A673 (cell line): ENCODE results near the gene RNASEL. TPM values are rescaled to one million over a fixed set of nuclear protein-coding genes. Genes with fewer than 3 reads are reported as not detected.

Source experiments
- BruUV-seq: library from RNA; stranded (reverse); fragments of 400-500 nt; replicated peaks from 2 replicates; lab custom pipeline; 2021; lab: Mats Ljungman, UMichigan
- CTCF ChIA-PET: fragments of 300-600 bp; sonication (Branson Sonifier 250); formaldehyde crosslinking; loops from one replicate; lab custom pipeline; 2022; ENCODE audit warnings: antibody characterized with exemption; lab: Charles Lee
- POLR2A ChIA-PET: fragments of 300-600 bp; sonication (Branson Sonifier 250); formaldehyde crosslinking; loops from one replicate; lab custom pipeline; 2022; ENCODE audit warnings: antibody characterized with exemption; ENCODE audit not compliant: low non-redundant PET; lab: Charles Lee
- DNase-seq: peaks from one replicate; pipeline ENCODE4 v3.0.0-alpha.2; 2015; ENCODE audit warnings: low spot score
- H3K27ac ChIP-seq: fragments of 200-600 bp; sonication (generic); 2 replicates; pipeline ENCODE4 v1.5.1; 2016; ENCODE audit warnings: mixed run types, low read depth, mild to moderate bottlenecking, mixed read lengths, antibody characterized with exemption, low read length; ENCODE audit not compliant: poor library complexity, severe bottlenecking
- H3K27me3 ChIP-seq: fragments of 200-600 bp; sonication (generic); replicated peaks from 2 replicates; pipeline ENCODE4 v1.6.1; 2017; ENCODE audit warnings: mixed run types, low read depth, mild to moderate bottlenecking, mixed read lengths, antibody characterized with exemption, low read length; ENCODE audit not compliant: insufficient read depth, poor library complexity
- H3K36me3 ChIP-seq: fragments of 200-600 bp; sonication (generic); 2 replicates; pipeline ENCODE4 v1.6.1; 2016; ENCODE audit warnings: mixed run types, mild to moderate bottlenecking, mixed read lengths, antibody characterized with exemption, low read length; ENCODE audit not compliant: insufficient read depth, poor library complexity, severe bottlenecking
- H3K4me1 ChIP-seq: fragments of 200-600 bp; sonication (generic); 2 replicates; pipeline ENCODE4 v1.6.1; 2017; ENCODE audit warnings: mixed run types, mild to moderate bottlenecking, mixed read lengths, antibody characterized with exemption, low read length; ENCODE audit not compliant: insufficient read depth, poor library complexity, severe bottlenecking
- H3K4me3 ChIP-seq: fragments of 200-600 bp; sonication (generic); 2 replicates; pipeline ENCODE4 v1.5.1; 2016; ENCODE audit warnings: low read depth, mixed run types, mild to moderate bottlenecking, mixed read lengths, low read length; ENCODE audit not compliant: poor library complexity, severe bottlenecking
- H3K9me3 ChIP-seq: fragments of 200-600 bp; sonication (generic); 2 replicates; pipeline ENCODE4 v1.6.1; 2016; ENCODE audit warnings: mixed run types, low read depth, mild to moderate bottlenecking, mixed read lengths, antibody characterized with exemption, low read length; ENCODE audit not compliant: poor library complexity, severe bottlenecking
- EZH2 ChIP-seq: fragments of 200-600 bp; sonication (generic); IDR thresholded peaks from 2 replicates; pipeline ENCODE4 v1.6.1; 2017; ENCODE audit warnings: borderline replicate concordance, low read depth, mild to moderate bottlenecking, mixed read lengths, antibody characterized with exemption, low read length; ENCODE audit not compliant: poor library complexity, severe bottlenecking
- intact Hi-C: fragments of 100-400 bp; cut with micrococcal nuclease; formaldehyde crosslinking; loops from one replicate; pipeline ENCODE4 v1.10.0; 2022; ENCODE audit not compliant: unreplicated experiment
- total RNA-seq: library from RNA; stranded (reverse); gene quantifications from 2 replicates; pipeline ENCODE4 v1.2.3, GENCODE V29; 2021
- TF ChIP-seq, protein P1 (sequence below): fragments of 300-800, 200-600 bp; sonication (generic); conservative IDR thresholded peaks from 2 replicates; pipeline ENCODE4 v1.5.1; 2017; ENCODE audit warnings: low read depth, mild to moderate bottlenecking, antibody characterized with exemption, low read length, moderate library complexity, mixed read lengths

RNASEL gene
- total RNA-seq, 1 experiment from 2014 or later, result 3.2 TPM

GRCh38 chr1:182587093-182587492 lies 2.0 kb downstream of the RNASEL start:
- Histone ChIP-seq H3K27ac (no peak overlapping the region), H3K4me3 (no peak overlapping the region), H3K27me3 (no peaks in the 10 kb centered on the region), H3K4me1 (no peaks in the 10 kb centered on the region), H3K36me3 (no peaks in the 10 kb centered on the region), H3K9me3 (no peaks in the 10 kb centered on the region)
- DNase-seq, result no peak
- BruUV-seq, result no TSS peak
- TF ChIP-seq, protein P1, sequence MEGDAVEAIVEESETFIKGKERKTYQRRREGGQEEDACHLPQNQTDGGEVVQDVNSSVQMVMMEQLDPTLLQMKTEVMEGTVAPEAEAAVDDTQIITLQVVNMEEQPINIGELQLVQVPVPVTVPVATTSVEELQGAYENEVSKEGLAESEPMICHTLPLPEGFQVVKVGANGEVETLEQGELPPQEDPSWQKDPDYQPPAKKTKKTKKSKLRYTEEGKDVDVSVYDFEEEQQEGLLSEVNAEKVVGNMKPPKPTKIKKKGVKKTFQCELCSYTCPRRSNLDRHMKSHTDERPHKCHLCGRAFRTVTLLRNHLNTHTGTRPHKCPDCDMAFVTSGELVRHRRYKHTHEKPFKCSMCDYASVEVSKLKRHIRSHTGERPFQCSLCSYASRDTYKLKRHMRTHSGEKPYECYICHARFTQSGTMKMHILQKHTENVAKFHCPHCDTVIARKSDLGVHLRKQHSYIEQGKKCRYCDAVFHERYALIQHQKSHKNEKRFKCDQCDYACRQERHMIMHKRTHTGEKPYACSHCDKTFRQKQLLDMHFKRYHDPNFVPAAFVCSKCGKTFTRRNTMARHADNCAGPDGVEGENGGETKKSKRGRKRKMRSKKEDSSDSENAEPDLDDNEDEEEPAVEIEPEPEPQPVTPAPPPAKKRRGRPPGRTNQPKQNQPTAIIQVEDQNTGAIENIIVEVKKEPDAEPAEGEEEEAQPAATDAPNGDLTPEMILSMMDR, result no peak
- no peak for TF ChIP-seq EZH2
- POLR2A ChIA-PET, result no interaction called here
- intact Hi-C loops, result no loop called here
- CTCF ChIA-PET, result no interaction called here

- no peak overlapping the region for H3K27ac ChIP-seq
- H3K9me3 ChIP-seq, result no peaks in the 10 kb centered on the region
- CTCF ChIA-PET, result no interaction called here
- POLR2A ChIA-PET, result no interaction called here
- no peak for DNase-seq
- no peak overlapping the region for H3K4me3 ChIP-seq
- no peaks in the 10 kb centered on the region for H3K4me1 ChIP-seq
- H3K36me3 ChIP-seq, result no peaks in the 10 kb centered on the region
- TF ChIP-seq, protein P1, result no peak
- TF ChIP-seq EZH2, result no peak
- intact Hi-C loops, result no loop called here
- no peaks in the 10 kb centered on the region for H3K27me3 ChIP-seq
- TSS peak; percentile 25 for BruUV-seq
These were observed 2.7 kb downstream of the RNASEL start for GRCh38 chr1:182586380-182586779.

DNA sequence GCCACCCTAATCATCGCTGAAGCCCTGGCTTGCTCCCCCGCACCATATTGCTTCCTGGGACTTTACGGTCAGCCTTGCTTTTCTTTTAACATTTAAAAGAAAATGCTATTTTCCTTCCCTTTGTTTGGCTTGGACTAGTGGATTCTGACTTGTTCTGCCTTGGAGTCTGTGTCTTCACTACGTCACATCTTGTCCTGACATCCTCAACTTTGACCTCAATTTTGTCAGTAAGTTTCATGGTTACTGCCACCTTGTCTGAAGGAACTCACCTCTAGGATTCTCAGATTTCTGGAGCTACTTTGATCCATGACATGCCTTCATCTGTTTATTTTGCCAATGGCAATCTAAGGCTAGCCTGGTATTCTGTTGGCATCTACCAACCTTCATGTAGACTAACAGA lies 4.3 kb downstream of the RNASEL start:
- H3K9me3 ChIP-seq, result no peaks in the 10 kb centered on the region
- DNase-seq, result no peak
- no peak overlapping the region for H3K4me3 ChIP-seq
- BruUV-seq, result no TSS peak
- no peaks in the 10 kb centered on the region for H3K36me3 ChIP-seq
- no peaks in the 10 kb centered on the region for H3K27me3 ChIP-seq
- ChIA-PET POLR2A (no interaction called here), CTCF (no interaction called here)
- intact Hi-C loops, result no loop called here
- TF ChIP-seq, protein P1, result no peak
- TF ChIP-seq EZH2, result no peak
- no peak overlapping the region for H3K27ac ChIP-seq
- no peaks in the 10 kb centered on the region for H3K4me1 ChIP-seq
